GM18520 (cell line): ENCODE data around the gene SHISA7.

Experiments used
- ATAC-seq: cut with Tn5 transposase; IDR thresholded peaks from one replicate; pipeline ENCODE4 v1.9.1; 2021; ENCODE audit not compliant: unreplicated experiment

SHISA7 gene

GRCh38 chr19:55482156-55482961, 39.3 kb upstream of the SHISA7 start:
- ATAC-seq: no peak

GRCh38 chr19:55481794-55482155, 38.7 kb upstream of the SHISA7 start:
- no peak for ATAC-seq

GRCh38 chr19:55481148-55481793, 38.2 kb upstream of the SHISA7 start:
- no peak for ATAC-seq

- ATAC-seq: no peak
These were observed 36.5 kb upstream of the SHISA7 start for GRCh38 chr19:55479451-55480230.

- no peak for ATAC-seq
These were observed 35.9 kb upstream of the SHISA7 start for GRCh38 chr19:55479045-55479444.

GRCh38 chr19:55478364-55478763, 35.3 kb upstream of the SHISA7 start:
- ATAC-seq: no peak

- no peak for ATAC-seq
These were observed 34.8 kb upstream of the SHISA7 start for GRCh38 chr19:55477905-55478304.

- ATAC-seq: peak; percentile 90
These were observed 33.1 kb upstream of the SHISA7 start, which contains the start of gene ZNF628 for GRCh38 chr19:55476100-55476775. TSS of gene ZNF628 (plus strand) at chr19:55476617. CDS start at chr19:55479911, 3,294 bp downstream.

- ATAC-seq: no peak
These were observed 31.5 kb upstream of the SHISA7 start for GRCh38 chr19:55474269-55475265.

GRCh38 chr19:55473225-55474012, 30.3 kb upstream of the SHISA7 start:
- ATAC-seq: no peak

- ATAC-seq: no peak
These were observed 29.4 kb upstream of the SHISA7 start for GRCh38 chr19:55472463-55472862.

- no peak for ATAC-seq
These were observed 28.2 kb upstream of the SHISA7 start for GRCh38 chr19:55471266-55471665.

GRCh38 chr19:55468054-55468393, 24.9 kb upstream of the SHISA7 start:
- no peak for ATAC-seq

GRCh38 chr19:55467236-55468053, 24.3 kb upstream of the SHISA7 start:
- ATAC-seq: peak; percentile 61

GRCh38 chr19:55466241-55466614, 23.1 kb upstream of the SHISA7 start:
- no peak for ATAC-seq

GRCh38 chr19:55465460-55466240, 22.6 kb upstream of the SHISA7 start:
- no peak for ATAC-seq

GRCh38 chr19:55464662-55465054, 21.6 kb upstream of the SHISA7 start, which contains the start of gene C19orf85:
TSS of gene C19orf85 (minus strand) at chr19:55464751. CDS start at chr19:55464554, 197 bp downstream.
- no peak for ATAC-seq
